Measurements from ENCODE around the gene SYNGR2. TPM values are rescaled to one million over a fixed set of nuclear protein-coding genes. Genes with fewer than 3 reads are reported as not detected.
"Not testable (repeated sequence)": the region's sequence is repeated elsewhere in the genome, so short reads cannot be mapped to it uniquely, and the experiment has no call there.

The SYNGR2 gene
- total RNA-seq, 1 donor from 2014 or later, result 164 TPM

DNA sequence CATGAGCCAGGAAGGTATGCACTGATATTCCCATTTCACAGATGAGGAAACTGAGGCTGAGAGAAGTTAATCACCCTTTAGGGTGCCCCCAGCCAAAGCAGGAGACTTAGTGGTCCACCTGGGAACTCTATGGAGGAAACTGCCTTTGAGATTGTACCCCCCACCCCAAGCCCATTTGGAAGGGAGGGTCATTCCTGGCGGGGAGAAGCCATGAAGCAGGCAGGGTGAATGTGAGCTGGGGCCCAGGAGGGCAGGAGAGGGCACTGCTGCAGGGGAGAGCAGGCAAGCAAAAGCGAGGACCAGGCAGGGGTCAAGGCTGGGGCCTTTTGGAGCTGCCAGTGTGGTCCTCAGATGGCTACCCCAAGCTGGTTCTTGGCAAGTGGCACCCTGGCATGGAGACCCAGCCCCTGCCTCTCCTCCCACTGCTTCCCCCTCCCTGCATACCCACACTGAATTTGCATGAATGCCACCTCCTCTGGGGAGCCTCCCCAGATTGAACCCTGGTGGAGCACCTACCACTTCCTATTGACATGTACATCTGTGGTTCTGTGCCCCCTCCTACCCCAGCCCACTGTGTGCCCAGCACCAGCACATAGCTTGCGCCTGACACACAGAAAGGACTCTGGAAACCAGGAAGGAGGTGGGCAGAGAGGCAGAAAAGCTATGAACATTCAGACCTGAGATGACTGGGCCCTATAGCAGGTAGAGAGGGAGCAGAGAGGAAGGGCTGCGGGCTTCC, 38.9 kb upstream of the SYNGR2 start:
- no peak for DNase-seq (ENCODE audit: extremely low read depth, low read depth, low spot score)

DNA sequence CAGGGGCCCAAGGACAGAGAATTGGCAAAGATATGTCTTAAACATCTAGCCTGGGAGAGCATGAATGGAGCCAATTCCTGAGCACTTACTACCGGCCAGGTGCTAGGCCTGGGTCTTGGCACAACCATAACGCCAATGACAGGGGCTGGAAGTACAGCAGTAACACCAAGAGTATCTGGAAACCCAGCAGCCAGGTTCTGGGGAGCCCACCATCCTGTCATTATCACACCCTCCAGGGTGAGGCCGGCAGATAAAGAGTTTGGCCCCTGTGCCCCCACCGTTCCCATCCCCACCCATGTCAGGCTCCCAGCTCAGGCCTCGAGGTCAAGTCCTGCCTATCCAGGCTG, 38.3 kb upstream of the SYNGR2 start:
- no peak for DNase-seq (ENCODE audit: extremely low read depth, low read depth, low spot score)

- no peak for DNase-seq (ENCODE audit: extremely low read depth, low read depth, low spot score)
These were observed 37.8 kb upstream of the SYNGR2 start, which contains the start of gene TMC8 for GRCh38 chr17:78130437-78131101. TMC8 (plus strand) TSS chr17:78130771; CDS start chr17:78131589, 818 bp downstream.

GRCh38 chr17:78131172-78132083, 37.0 kb upstream of the SYNGR2 start:
- DNase-seq (ENCODE audit: extremely low read depth, low read depth, low spot score), result no peak

DNA sequence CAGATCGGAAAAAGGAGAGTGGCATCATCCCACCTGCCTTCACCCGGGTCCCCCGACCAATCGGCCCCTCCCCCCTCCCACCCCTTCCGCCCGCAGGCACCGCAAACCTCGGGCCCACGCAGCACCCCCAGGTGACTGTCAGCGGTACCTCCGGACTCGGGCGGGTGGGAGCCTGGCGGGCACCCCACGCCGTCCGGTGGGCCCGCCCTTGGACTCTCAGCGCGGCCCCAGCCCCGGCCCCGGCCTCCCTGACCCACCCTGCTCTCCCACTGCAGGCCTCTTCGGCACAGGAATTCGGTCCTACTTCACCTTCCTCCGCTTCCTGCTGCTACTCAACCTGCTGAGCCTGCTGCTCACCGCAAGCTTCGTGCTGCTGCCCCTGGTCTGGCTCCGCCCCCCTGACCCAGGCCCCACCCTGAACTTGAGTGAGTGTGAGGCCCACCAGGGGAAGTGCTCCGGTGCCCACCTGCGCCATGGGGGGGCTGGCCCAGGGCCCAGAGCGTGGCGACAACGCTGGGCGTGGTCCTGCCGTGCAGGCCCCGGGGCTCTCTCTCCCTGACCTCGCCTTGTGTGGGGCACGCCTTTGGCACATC, 36.2 kb upstream of the SYNGR2 start:
- DNase-seq (ENCODE audit: extremely low read depth, low read depth, low spot score), result no peak

GRCh38 chr17:78132767-78133178, 35.6 kb upstream of the SYNGR2 start:
- no peak for DNase-seq (ENCODE audit: extremely low read depth, low read depth, low spot score)

- no peak for DNase-seq (ENCODE audit: extremely low read depth, low read depth, low spot score)
These were observed 35.0 kb upstream of the SYNGR2 start for GRCh38 chr17:78133179-78133951.

GRCh38 chr17:78133971-78134898, 34.1 kb upstream of the SYNGR2 start:
- DNase-seq (ENCODE audit: extremely low read depth, low read depth, low spot score), result no peak

- no peak for DNase-seq (ENCODE audit: extremely low read depth, low read depth, low spot score)
These were observed 33.4 kb upstream of the SYNGR2 start for GRCh38 chr17:78134899-78135385.

DNA sequence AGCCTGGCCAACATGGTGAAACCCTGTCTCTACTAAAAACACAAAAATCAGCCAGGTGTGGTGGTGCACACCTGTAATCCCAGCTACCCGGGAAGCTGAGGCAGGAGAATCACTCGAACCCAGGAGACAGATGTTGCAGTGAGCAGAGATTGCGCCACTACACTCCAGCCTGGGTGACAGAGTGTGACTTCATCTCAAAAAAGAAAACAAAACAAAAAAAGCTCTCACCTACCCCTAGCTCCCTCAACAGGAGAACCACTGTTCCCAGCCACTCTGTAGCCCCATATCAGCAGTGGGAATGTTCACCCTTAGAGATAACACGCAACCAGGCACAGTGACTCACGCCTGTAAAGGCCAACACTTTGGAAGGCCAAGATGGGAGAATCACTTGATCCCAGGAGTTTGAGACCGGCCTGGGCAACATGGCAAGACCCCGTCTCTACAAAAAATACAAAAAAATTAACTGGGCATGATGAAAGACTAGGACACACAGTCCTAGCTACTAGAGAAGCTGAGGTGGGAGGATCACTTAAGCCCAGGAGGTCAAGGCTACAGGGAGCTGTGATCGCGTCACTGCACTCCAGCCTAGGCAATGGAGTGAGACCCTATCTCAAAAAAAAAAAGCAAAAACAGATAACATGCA, 32.4 kb upstream of the SYNGR2 start:
- DNase-seq (ENCODE audit: extremely low read depth, low read depth, low spot score), result no peak

DNA sequence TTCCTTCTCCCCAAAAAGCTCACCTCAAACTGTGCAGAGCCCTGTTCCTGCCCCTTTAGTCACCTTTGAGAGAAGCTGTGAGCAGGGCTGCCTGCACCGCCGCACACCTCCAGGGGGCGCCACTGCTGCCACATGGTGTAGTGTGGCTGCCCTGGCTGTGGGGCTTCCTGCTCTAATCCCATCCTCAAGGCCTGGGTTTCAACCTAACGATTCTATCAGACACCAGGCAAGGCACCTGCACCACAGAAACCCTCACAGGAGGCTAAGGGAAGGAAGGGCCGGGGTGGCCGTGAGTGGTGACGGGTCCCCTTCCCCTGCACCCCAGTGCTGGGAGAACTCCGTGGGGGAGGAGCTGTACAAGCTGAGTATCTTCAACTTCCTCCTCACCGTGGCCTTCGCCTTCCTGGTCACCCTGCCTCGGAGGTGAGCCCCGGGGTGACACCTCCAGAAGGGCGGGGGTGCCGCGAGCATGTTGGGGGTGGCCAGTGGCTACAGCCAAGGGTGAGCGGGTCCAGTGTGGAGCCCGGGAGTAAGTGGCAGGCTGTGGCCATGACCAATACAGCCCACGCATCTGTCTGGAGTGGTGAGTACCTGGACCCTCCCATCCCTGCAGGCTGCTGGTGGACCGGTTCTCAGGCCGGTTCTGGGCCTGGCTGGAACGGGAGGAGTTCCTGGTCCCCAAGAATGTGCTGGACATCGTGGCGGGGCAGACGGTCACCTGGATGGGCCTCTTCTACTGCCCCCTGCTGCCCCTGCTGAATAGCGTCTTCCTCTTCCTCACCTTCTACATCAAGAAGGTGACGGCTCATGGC, 30.8 kb upstream of the SYNGR2 start:
- no peak for DNase-seq (ENCODE audit: extremely low read depth, low read depth, low spot score)

DNA sequence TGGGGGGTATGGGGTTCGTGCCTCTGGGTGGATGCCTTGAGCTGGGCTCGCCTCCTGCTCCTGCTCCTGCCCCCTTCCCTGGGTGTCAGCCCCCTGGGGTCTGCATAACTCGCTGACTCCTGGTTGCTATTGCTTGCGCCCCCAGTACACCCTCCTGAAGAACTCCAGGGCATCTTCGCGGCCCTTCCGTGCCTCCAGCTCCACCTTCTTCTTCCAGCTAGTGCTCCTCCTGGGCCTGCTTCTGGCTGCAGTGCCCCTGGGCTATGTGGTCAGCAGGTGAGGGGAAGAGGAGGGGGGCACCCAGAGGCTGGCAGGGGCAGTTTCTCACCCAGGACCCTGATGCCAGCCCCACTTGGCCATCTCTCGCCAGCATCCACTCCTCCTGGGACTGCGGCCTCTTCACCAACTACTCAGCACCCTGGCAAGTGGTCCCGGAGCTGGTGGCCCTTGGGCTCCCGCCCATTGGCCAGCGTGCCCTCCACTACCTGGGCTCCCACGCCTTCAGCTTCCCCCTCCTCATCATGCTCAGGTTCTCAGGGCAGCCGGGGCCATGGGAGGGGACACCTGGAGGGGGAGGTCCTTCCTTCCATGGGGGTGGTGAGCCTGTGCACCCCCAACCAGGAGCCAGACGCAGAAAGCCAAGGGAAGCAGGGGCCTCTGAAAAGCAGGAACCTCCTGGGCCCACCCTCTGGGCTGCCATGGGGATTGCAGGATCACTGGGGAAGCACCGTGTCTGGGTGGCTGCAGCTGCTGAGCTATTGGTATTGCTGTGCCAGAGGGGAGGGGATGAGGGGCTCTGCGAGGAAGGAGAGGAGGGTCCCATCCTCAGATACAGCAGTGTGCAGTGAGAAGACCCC, 29.9 kb upstream of the SYNGR2 start:
- DNase-seq (ENCODE audit: extremely low read depth, low read depth, low spot score), result no peak

DNA sequence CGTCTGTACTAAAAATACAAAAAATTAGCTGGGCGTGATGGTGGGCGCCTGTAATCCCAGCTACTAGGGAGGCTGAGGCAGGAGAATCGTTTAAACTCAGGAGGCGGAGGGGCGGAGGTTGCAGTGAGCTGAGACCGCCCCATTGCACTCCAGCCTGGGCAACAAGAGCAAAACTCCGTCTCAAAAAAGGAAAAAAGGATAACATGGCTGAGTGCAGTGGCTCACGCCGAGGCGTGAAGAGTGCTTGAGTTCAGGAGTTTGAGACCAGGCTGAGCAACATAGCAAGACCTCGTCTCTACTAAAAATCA, 28.6 kb upstream of the SYNGR2 start:
- not testable (repeated sequence) for DNase-seq (ENCODE audit: extremely low read depth, low read depth, low spot score)

- DNase-seq (ENCODE audit: extremely low read depth, low read depth, low spot score), result peak; percentile 29
These were observed 28.0 kb upstream of the SYNGR2 start for GRCh38 chr17:78140169-78141051.

- DNase-seq (ENCODE audit: extremely low read depth, low read depth, low spot score), result no peak
These were observed 26.8 kb upstream of the SYNGR2 start for GRCh38 chr17:78141437-78142118.

Measured in glomerular endothelial cell (primary cell).